SH-SY5Y (cell line): Measurements from ENCODE around the gene HSF2.

Experiments used
- GATA2 ChIP-seq: IDR thresholded peaks from 2 replicates; pipeline ENCODE4 v1.6.1; 2011; ENCODE audit warnings: mild to moderate bottlenecking, low read depth, low read length
- GATA3 ChIP-seq: IDR thresholded peaks from 2 replicates; pipeline ENCODE4 v1.6.1; 2011; ENCODE audit warnings: low read depth, mild to moderate bottlenecking, low read length, moderate library complexity

HSF2 gene

DNA sequence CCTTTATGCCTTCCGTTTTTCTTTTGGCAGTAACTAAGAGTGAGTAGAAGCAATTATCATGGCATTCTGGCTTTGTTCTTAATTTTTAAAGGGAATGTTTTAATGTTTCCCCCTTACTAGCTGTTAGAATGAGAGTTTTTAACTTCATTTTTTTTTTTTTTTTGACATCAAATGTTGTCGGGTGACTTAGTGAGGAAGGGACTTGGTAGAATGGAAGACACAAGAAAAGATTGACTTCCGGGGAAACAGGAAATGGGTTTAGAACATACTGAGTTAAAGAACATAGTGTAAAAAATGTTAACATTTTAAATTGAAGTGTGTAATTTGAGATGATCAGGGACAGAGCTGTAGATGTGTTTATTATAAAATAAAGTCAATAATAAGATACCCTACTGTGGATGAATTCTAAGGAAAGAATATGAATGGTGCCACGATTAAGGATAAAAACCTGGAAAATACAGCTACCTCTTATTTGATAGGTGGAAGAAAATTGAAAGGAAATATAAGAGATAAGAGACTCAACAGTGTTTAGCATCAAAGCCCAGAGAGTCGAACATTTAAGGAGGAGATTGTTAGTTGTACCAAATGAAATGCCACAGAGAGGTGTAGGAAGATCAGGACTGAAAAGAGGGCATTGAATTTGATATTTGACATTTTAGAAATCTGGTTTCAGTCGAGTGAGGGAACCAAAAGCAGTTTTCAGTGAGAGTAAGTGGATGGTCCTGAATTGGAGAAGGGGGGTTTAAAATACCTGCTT lies 9.4 kb downstream of the HSF2 start:
- TF ChIP-seq GATA3 (no peak), GATA2 (no peak)

DNA sequence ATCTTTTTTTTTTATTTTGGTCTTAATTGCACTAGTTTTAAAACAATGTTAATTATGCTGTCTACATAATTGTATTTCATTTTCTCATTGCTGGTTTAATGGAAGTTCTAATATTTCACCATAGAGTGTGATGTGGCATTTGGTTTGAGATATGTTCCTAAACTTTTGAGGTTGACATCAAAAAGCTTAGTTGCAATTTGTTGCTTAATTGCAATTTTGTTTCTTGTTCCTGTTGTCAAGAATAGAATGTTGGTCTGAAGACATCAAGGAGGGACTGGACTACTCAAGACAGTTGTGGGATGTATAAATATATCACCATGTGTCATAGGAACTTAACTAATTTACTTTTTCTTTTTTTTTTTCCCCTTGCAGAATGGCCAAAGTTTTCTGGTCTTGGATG lies 12.5 kb downstream of the HSF2 start:
- TF ChIP-seq GATA2 (no peak), GATA3 (no peak)

DNA sequence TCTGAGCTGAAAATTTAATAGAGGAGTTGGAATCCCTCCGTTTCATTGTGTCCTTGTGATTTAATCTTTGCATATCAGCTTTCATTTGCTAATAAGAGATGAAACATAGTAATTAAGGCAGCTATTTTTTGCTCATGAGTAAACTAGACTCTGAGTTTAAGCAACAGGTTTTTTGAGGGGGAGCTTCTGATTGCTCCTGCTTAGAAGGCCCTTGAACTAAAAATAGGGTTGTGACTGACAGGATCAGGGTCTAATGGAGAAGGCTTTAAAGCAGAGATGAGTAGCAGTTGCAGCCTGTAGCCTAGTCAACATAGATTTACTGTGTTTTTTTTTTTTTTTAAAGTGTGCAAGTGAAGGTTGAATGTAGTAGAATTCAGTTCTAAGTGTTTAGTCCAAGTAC lies 17.4 kb downstream of the HSF2 start:
- TF ChIP-seq GATA3 (no peak), GATA2 (no peak)

DNA sequence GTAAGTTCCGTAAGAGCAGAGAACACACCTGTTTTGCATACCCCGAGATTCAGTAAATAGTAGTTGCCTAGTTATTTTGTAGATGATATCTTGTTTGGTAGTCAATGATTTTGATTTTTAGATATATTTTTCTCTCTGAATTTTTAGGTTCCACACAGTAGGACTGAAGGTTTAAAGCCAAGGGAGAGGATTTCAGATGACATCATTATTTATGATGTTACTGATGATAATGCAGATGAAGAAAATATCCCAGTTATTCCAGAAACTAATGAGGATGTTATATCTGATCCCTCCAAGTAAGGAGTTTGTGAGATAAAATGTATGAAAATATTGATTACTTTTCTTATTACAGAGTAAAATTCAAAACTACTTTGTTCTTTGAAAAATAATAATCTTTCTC lies 22.6 kb downstream of the HSF2 start:
- TF ChIP-seq GATA3 (no peak), GATA2 (no peak)

DNA sequence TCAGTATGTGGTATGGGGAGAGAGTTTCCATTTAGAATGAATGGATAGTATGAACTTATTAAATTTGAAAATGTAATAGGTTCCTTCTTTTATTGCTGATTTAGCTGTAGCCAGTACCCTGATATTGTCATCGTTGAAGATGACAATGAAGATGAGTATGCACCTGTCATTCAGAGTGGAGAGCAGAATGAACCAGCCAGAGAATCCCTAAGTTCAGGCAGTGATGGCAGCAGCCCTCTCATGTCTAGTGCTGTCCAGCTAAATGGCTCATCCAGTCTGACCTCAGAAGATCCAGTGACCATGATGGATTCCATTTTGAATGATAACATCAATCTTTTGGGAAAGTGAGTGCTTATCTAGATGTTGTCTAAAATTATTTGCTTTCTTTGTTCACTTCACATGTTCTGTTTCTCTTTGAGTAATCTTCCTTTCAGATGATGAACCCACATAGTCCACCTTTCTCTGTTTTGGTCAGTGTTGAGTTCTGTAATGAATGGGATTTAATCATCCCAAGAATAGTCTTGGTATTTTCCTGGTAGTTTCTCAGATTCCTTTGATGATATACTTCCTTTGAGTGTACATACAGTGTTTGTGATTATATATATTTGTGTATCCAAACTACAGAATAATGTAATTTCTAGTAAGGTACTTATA lies 23.3 kb downstream of the HSF2 start:
- no peak for TF ChIP-seq GATA2
- no peak for TF ChIP-seq GATA3

DNA sequence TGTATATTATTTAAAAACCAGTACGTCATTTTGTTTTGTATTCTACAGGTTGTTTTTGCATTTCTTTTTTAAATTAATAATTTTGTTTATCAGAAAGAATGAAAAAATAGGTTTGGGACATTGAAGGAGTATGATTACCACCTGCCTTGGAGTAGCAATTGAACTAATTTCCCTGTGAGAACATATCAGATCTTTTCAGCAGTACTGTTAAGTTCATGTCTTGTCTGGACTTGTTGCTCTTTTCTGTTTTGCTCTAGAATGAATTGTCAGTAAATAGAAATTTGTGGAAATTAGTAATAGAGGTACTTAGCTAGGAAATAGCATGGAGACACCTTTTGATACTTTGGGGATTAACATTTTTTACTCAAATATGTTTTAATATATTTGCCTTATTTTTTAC lies 24.3 kb downstream of the HSF2 start:
- TF ChIP-seq GATA2 (no peak), GATA3 (no peak)

DNA sequence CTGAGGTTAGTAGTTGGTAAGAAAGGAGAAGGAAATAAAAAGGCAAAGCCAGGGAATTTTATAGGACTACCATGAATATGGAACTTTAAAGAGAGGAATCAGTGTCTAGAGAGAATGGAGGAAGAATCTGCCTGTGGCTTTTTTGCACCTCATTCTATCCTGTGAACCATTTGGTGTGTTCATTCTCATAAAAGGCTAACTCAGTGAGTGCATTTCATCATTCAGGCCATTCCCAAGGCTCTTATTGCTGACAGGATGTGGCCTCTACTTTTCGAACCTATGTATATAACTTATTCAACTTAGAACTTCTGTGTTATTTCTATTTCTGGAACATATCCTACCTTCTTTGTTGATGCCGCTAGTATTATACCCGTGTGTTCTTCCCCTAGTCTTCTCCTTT lies 27.1 kb downstream of the HSF2 start:
- TF ChIP-seq GATA3 (no peak), GATA2 (no peak)

DNA sequence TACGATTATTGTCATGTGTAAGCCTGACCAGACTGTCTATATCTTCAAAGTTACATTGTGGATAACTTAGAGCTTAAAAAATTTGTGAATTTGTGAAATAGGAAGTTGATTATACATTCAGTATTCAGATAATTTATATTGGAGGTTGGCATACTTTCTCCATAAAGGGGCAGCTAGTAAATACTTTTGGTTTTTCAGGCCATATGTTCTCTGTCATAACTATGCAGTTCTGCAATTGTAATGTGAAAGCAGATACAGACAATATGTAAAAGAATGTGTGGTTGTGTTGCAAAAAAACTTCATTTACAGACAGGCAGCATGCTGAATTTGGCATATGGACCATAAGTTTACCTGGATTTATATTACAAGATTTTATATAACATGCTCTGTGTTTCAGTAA lies 29.3 kb downstream of the HSF2 start:
- TF ChIP-seq GATA3 (no peak), GATA2 (no peak)

DNA sequence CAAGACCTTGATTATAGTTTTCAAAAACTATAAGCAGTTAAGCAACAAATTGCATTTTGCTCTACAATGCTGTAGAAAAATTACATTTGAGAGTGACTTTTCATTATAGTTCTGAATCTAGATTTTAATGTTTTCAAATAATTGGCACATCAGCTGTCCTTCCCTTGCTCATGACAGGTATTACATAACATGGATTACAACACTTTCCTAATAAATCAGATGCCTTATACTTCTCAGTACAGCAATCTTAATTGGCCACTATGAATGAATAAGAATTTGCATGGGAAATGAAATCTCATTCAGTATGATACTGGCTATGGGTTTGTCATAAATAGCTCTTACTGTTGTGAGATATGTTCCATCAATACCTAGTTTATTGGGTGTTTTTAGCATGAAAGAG lies 29.9 kb downstream of the HSF2 start:
- TF ChIP-seq GATA3: no peak
- no peak for TF ChIP-seq GATA2

DNA sequence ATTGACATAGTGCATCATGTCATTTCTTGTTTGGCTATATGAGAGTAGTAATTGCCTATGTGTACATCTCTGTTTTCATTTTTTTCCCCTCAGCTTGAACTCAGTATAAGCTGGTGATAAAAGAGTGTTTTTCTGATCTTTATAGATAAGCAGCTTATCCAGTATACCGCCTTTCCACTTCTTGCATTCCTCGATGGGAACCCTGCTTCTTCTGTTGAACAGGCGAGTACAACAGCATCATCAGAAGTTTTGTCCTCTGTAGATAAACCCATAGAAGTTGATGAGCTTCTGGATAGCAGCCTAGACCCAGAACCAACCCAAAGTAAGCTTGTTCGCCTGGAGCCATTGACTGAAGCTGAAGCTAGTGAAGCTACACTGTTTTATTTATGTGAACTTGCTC lies 32.3 kb downstream of the HSF2 start:
- TF ChIP-seq GATA3: no peak
- no peak for TF ChIP-seq GATA2

DNA sequence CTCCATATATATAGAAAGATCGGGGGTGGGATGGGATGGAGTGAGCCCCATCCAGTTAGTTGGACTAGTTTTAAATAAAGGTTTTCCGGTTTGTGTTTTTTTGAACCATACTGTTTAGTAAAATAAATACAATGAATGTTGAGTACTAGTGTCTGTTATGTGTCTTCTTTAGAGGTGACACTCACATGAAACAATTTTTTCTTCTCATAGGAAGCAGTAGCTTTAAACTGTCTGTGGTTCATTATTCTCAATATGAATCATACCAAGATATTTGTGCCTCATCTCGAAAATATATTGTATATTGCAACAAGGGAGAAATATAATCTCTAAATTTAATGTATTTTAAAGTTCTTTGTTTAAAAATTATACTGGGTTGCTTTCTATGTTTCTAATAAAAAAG lies 33.4 kb downstream of the HSF2 start:
- no peak for TF ChIP-seq GATA3
- TF ChIP-seq GATA2: no peak

DNA sequence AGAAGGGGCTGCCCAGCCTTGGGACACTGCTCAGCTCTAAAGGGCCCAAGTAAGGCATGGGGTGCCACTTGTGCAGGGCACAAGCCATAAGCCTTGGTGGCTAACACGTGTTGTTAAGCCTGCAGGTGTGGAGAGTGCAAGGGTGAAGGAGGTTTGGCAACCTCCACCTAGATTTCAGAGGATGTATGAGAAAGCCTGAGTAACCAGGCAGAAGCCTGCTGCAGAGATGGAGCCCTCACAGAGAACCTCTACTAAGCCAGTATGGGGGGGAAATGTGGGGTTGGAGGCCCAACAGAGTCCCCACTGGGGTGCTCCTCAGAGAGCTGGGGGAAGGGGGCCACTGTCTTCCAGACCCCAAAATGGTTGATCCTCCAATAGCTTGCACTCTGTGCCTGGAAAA lies 39.5 kb downstream of the HSF2 start:
- TF ChIP-seq GATA3 (no peak), GATA2 (no peak)

DNA sequence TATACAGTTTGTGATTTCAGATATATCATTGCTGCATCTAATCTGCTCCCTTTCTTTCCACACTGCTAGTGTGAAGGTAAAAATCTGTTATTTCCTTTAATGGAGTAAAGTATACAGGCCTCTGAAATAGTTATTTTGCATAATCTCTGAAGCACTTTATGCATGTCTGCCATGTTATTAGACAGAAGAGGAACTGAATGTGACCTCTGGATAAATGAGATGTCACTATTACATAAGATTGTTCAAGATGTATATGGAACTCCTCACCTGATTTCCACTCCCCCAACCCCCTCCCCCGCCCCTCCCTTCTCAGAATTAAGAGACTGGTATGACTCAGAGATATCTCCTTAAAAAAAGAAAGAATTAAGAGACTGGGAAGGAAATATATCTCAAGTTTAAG lies 45.8 kb downstream of the HSF2 start:
- TF ChIP-seq GATA3 (no peak), GATA2 (no peak)

DNA sequence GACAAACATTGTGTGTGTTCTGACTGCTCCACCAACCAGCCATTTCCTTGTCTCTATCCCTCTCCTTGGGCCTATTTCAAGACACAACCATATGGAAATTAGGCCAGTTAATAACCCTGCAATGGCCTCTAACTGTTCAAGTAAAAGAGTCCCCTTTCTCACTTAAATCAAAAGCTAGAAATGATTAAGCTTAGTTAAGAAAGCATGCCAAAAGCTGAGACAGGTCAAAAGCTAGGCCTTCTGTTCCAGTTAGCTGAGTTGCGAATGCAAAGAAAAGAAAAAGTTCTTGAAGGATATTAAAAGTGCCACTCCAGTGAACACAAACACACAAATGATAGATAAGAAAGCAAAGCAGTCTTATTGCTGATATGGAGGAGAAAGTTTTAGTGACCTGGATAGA lies 49.6 kb downstream of the HSF2 start:
- TF ChIP-seq GATA3 (no peak), GATA2 (no peak)

DNA sequence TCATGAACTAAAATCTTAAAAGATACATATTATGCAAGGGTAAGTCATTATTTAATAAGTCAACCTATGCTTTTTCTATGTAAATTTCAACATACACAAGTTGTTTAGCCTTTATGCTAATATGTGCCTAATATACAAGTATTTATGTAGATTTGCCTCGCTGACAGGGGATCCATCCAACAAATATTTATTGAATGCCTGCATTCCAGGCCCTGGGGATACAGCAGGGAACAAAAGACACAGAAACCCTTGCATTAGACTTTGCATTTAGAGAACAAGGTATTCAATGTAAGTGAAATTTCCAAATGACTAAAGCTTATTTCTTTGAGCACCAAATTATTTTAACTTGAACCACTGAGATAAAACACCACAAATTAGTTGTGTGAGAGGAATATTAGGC lies 53.1 kb downstream of the HSF2 start:
- TF ChIP-seq GATA3: no peak
- TF ChIP-seq GATA2: no peak
